Measurements from ENCODE around the gene HES6. TPM values are rescaled to one million over a fixed set of nuclear protein-coding genes. Genes with fewer than 3 reads are reported as not detected.

Gene HES6
- polyA plus RNA-seq, 4 donors = 4.6 to 10.3 (median 5.2) TPM

GRCh38 chr2:238256111-238256510, 16.3 kb upstream of the HES6 start:
- DNase-seq (ENCODE audit: low read depth in 4 of 4, low spot score in 3 of 4) = no peak

- DNase-seq (ENCODE audit: low read depth in 4 of 4, low spot score in 3 of 4) = no peak
Observed at GRCh38 chr2:238255636-238256035, 15.8 kb upstream of the HES6 start.

DNA sequence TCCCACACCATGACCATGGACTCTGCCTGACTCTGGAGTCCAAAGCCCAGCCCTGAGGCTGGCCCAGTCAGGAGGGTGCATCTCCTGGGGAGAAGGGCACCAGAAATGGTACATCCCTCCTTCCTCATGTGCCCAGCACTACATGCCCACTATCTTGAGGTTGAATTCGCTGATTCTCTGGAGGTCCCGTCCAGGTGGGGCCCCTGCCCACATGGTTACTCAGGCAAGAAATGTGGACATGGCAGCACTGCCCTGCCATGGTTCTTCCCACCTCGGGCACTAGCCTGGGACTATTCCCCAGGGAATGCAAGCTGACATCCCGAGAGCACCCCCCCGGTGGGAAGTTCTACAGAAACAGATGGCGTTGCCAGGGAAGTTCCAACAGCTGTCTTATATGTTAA, 15.3 kb upstream of the HES6 start:
- no peak for DNase-seq (ENCODE audit: low read depth in 4 of 4, low spot score in 3 of 4)

DNA sequence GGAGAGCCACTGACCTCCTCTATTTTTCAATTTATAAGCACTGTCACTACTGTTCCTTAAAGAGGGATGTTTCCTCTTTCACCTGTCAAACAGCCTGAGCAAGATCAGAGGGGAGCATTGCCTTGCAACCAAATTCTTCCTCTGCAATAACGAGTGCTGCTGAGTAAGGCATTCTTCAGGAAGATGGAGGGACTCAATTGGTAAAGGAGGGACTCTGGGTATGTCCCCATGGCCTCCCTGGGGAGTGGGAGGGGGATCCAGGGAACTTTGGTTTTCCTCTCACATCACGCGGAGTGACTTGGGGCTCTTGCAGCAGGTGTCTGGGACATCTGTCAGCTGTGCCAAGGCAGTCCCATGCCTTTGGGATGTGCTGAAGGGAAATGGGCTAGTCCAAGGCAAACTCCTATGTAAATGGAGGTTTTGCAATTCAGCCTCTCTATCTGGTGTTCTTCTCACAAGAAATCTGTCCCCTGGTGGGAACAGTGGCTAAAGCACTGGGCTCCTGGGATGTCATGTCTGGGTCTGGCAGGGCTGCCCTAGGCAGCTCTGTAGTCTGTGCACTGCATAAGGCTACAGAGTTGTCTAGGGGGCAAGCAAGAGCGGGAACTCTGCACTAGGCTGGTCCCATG, 14.4 kb upstream of the HES6 start:
- no peak for DNase-seq (ENCODE audit: low read depth in 4 of 4, low spot score in 3 of 4)

- no peak for DNase-seq (ENCODE audit: low read depth in 4 of 4, low spot score in 3 of 4)
Observed at GRCh38 chr2:238252766-238253630, 13.2 kb upstream of the HES6 start.

GRCh38 chr2:238251986-238252385, 12.1 kb upstream of the HES6 start:
- no peak for DNase-seq (ENCODE audit: low read depth in 4 of 4, low spot score in 3 of 4)

DNA sequence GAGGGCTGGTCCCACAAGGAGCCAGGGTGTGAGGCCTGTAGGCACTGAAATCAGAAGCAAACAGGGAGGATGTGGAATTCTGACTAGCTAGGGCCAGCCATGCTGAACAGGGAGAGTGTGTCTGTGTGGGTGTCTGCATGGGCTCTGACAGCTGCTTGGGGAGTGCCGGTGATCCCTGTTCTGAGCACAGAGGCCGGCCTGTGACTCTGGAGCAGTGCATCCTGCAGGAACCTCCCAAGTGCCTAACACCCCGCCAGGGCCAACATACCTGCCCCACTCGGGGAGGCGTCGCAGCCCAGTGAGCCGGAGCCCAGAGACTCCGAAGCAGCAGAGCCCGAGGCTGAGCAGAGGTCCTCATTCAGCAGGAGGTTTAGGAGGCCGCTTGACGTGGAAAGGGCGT, 11.5 kb upstream of the HES6 start:
- no peak for DNase-seq (ENCODE audit: low read depth in 4 of 4, low spot score in 3 of 4)

DNA sequence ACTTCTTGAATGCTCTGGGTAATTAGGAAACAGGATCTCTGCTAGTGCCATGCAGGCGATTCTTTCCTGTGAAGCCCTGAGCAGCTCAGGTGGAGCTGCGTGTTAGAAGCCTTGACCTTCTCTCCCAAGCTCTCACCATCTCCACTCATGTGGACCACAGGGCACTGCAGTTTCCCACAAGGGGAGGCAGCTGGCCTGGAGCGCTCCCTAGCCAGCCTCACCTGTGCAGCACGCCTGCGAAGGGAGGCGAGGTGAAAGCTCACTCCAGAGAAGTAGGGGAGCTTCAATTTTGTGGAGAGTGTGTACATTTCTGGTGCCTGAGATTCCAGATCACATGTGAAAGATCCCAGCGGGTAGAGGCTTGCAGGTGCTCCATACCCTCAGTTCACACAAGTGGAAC, 11.1 kb upstream of the HES6 start:
- DNase-seq (ENCODE audit: low read depth in 4 of 4, low spot score in 3 of 4) = no peak

- DNase-seq (ENCODE audit: low read depth in 4 of 4, low spot score in 3 of 4) = no peak
Observed at GRCh38 chr2:238247841-238248453, 8.1 kb upstream of the HES6 start.

DNA sequence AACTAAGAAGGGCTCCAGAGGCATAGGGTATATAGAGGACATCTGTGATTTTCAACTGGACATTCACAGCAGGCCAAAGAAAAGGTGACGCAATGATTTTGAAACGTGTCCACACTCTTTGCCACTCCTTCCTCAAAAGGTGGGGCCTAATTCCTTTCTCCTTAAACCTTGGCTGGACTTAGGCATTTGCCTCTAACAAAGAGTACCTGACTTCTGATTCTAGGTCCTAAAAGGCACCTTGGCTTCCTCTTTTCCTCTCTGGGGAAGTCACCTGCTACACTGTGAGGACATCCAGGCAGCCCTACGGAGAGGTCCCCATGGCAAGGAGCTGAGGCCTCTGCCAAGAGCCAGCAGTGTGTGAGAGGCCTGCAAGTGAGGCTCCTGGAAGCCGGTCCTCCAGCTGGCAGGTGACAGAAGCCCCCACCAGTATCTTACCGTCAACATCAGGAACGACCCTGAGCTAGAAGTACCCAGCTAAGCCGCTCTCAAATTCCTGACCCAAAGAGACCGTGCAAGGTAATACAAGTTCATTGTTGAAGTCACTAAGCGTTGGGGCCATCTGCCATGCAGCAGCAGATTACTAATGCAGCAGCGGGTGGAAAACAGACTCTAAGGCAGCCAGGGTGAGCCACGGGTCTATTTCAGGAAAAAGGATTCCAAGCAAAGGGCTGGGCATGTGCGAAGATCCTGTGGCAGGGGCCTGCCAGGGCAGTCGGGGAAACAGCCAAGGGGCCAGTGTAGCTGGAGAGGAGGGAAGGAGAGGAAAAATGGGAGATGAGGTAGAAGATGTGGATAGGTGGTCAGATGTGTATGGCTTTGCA, 7.4 kb upstream of the HES6 start:
- no peak for DNase-seq (ENCODE audit: low read depth in 4 of 4, low spot score in 3 of 4)

DNA sequence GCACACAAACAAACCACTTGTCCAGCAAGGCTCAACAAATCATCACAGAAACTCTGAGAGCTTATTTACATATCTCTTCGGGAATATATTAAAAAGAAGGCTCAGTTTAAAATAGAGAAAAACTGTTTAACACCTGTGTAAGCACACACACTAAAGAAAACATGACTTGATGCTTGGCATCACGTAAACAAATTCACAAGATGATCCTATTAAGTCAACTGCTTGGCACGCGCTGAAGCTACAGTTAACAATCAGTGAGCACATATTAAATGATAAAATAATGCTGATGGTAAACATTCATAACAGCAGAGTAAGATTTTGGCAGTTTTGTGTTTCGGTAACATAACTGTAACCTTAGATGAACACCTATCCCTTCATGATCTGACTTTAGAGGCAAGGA, 4.3 kb upstream of the HES6 start:
- no peak for DNase-seq (ENCODE audit: low read depth in 4 of 4, low spot score in 3 of 4)

DNA sequence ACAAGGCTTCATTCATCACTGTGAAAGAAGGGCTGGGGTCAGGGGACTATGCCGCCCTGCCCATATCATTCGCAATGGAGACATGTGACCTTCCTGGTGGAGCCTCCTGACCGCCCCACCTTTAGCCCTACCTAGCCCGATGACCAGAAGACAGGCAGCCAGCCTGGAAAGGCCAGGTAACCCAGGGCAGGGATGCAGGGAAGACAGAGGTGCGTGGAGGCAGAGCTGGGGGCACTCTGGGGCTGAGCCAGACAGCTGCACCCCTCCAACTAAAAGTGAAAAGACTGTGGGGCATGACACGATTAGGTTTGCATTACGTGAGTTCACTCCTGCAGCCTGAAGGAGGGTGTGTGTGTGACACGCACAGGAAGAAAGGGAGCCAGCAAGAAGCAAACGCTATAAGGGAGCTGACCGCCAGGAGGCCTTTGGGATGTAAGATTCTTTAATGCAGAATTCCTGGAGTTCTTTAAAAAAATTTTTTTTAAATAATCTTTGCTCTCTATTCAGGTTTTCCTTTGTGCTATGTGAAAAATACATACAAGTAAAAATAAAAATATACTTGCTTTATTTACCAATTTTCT, 3.7 kb upstream of the HES6 start:
- no peak for DNase-seq (ENCODE audit: low read depth in 4 of 4, low spot score in 3 of 4)

DNA sequence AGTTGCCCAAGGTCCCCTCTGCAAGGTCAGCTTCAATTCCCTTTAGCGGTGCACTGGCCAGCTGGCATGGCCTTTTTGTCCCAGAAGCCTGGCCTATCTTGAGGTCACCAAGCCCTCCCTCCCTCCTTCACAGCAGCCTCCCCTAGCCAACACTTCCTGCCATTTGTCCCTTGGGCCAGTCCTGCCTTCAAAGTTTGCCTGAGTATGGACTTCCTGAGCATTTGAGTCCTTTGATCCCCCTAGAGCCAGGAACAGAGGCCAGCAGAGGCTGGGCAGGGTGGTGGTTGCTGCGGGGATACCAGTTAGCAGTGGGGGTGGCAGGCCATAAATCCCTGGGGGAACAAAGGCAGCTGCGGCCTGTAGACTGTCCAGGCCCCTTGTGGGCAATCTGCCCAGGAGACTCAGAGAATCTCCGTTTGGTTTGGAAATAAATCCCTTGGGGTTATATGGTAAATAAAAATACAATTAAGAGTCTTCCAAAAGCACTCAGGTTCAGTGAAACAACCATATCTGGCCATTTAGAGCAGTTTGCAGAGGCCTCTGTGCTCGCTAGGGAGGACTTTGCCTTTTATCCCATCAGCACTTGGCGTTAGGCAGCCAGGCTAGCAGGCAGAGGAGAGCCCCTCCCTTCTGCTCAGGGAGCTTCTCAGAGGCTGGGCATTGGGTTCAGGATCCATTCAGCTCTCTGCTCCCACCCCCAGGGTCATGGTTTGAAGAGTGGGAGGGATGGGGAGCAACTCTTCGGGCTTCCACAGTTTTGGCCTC, 3.1 kb upstream of the HES6 start:
- DNase-seq (ENCODE audit: low read depth in 4 of 4, low spot score in 3 of 4) = no peak

DNA sequence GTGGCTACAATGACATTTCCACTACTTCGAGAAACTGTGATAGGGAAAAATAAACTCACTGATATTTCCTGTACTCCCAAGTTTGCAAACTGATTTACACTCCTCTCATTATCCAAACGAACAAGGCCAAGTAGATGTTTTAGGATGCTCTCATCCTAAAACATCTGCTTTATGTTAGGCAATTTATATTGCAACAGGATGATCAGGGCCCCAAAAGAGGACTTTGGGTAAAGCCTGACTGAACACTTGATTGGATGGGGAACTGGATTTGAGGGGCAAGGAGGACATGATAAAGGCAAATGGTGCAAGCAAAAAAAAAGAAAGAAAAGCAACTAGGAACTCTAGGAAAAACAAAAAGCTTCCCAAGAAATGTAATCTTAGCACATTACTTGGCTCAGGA, 2.1 kb upstream of the HES6 start:
- DNase-seq (ENCODE audit: low read depth in 4 of 4, low spot score in 3 of 4) = no peak

GRCh38 chr2:238240757-238241711, 1.2 kb upstream of the HES6 start:
- DNase-seq (ENCODE audit: low read depth in 4 of 4, low spot score in 3 of 4) = no peak

- no peak for DNase-seq (ENCODE audit: low read depth in 4 of 4, low spot score in 3 of 4)
Observed at GRCh38 chr2:238239543-238239862, 335 bp downstream of the HES6 start.

- DNase-seq (ENCODE audit: low read depth in 4 of 4, low spot score in 3 of 4) = no peak
Observed at GRCh38 chr2:238238766-238239542, 884 bp downstream of the HES6 start.

- DNase-seq (ENCODE audit: low read depth in 4 of 4, low spot score in 3 of 4) = no peak
Observed at GRCh38 chr2:238238311-238238765, 1.5 kb downstream of the HES6 start.
